H9 (cell line): ENCODE results near the gene RORC. TPM values are rescaled to one million over a fixed set of nuclear protein-coding genes. Genes with fewer than 3 reads are reported as not detected.

Experiments
- DNase-seq: peaks from one replicate; pipeline ENCODE4 v3.0.0-alpha.2; 2017
- H2AFZ ChIP-seq: one replicate; pipeline ENCODE4 v1.6.1; 2013; ENCODE audit warnings: mild to moderate bottlenecking, low read length, control low read depth, moderate library complexity
- H2AK5ac ChIP-seq: 2 replicates; pipeline ENCODE4 v1.6.1; 2013; ENCODE audit warnings: low read length, control low read depth, mixed read lengths; ENCODE audit not compliant: insufficient read length
- H2BK120ac ChIP-seq: one replicate; pipeline ENCODE4 v1.6.1; 2013; ENCODE audit warnings: low read depth, mild to moderate bottlenecking, low read length, control low read depth, inconsistent platforms; ENCODE audit not compliant: poor library complexity, severe bottlenecking
- H2BK12ac ChIP-seq: 2 replicates; pipeline ENCODE4 v1.6.1; 2013; ENCODE audit warnings: low read length, control low read depth, mixed read lengths, low read depth; ENCODE audit not compliant: insufficient read length
- H2BK15ac ChIP-seq: 2 replicates; pipeline ENCODE4 v1.6.1; 2013; ENCODE audit warnings: low read depth, low read length, control low read depth
- H2BK20ac ChIP-seq: one replicate; pipeline ENCODE4 v1.6.1; 2013; ENCODE audit warnings: low read depth, mild to moderate bottlenecking, low read length, control low read depth, inconsistent platforms; ENCODE audit not compliant: poor library complexity, severe bottlenecking
- H2BK5ac ChIP-seq: 2 replicates; pipeline ENCODE4 v1.6.1; 2013; ENCODE audit warnings: low read length, control low read depth, mixed read lengths; ENCODE audit not compliant: insufficient read length
- H3K14ac ChIP-seq: 2 replicates; pipeline ENCODE4 v1.6.1; 2013; ENCODE audit warnings: low read length, control low read depth; ENCODE audit not compliant: insufficient read depth
- H3K18ac ChIP-seq: 2 replicates; pipeline ENCODE4 v1.6.1; 2013; ENCODE audit warnings: low read depth, mild to moderate bottlenecking, mixed read lengths, low read length, control low read depth; ENCODE audit not compliant: insufficient read length
- H3K23ac ChIP-seq: 2 replicates; pipeline ENCODE4 v1.6.1; 2013; ENCODE audit warnings: low read length, control low read depth, mixed read lengths, low read depth; ENCODE audit not compliant: insufficient read length
- H3K23me2 ChIP-seq: 2 replicates; pipeline ENCODE4 v1.6.1; 2013; ENCODE audit warnings: low read depth, mild to moderate bottlenecking, mixed read lengths, low read length, control low read depth; ENCODE audit not compliant: insufficient read length, poor library complexity, severe bottlenecking
- H3K27ac ChIP-seq: 2 replicates; pipeline ENCODE4 v1.5.1; 2013; ENCODE audit warnings: low read length, control low read depth, mixed read lengths, low read depth; ENCODE audit not compliant: insufficient read length
- H3K27me3 ChIP-seq: 2 replicates; pipeline ENCODE4 v1.6.1; 2013; ENCODE audit warnings: low read length, control low read depth, inconsistent platforms; ENCODE audit not compliant: insufficient read depth
- H3K4ac ChIP-seq: 2 replicates; pipeline ENCODE4 v1.6.1; 2013; ENCODE audit warnings: low read depth, mild to moderate bottlenecking, control low read depth, inconsistent platforms, low read length, moderate library complexity
- H3K4me1 ChIP-seq: 2 replicates; pipeline ENCODE4 v1.6.1; 2013; ENCODE audit warnings: low read length, control low read depth, inconsistent platforms; ENCODE audit not compliant: insufficient read depth
- H3K4me2 ChIP-seq: 2 replicates; pipeline ENCODE4 v1.6.1; 2013; ENCODE audit warnings: low read length, control low read depth, mixed read lengths; ENCODE audit not compliant: insufficient read length, insufficient read depth
- H3K56ac ChIP-seq: 2 replicates; pipeline ENCODE4 v1.6.1; 2013; ENCODE audit warnings: low read depth, mild to moderate bottlenecking, mixed read lengths, low read length, control low read depth; ENCODE audit not compliant: insufficient read length
- H3K79me1 ChIP-seq: 2 replicates; pipeline ENCODE4 v1.6.1; 2013; ENCODE audit warnings: low read depth, mild to moderate bottlenecking, moderate library complexity, low read length, control low read depth, inconsistent platforms; ENCODE audit not compliant: insufficient read depth, poor library complexity, severe bottlenecking
- H3K79me2 ChIP-seq: 2 replicates; pipeline ENCODE4 v1.6.1; 2013; ENCODE audit warnings: low read length, control low read depth, inconsistent platforms; ENCODE audit not compliant: insufficient read depth
- H3K9ac ChIP-seq: 2 replicates; pipeline ENCODE4 v1.6.1; 2013; ENCODE audit warnings: low read length, control low read depth, mixed read lengths; ENCODE audit not compliant: insufficient read length; ENCODE audit errors: extremely low read depth
- H3K9me3 ChIP-seq: one replicate; pipeline ENCODE4 v1.6.1; 2013; ENCODE audit warnings: low read depth, low read length, inconsistent platforms; ENCODE audit not compliant: control insufficient read depth
- H3T11ph ChIP-seq: one replicate; pipeline ENCODE4 v1.6.1; 2013; ENCODE audit warnings: mild to moderate bottlenecking, low read length, control low read depth, inconsistent platforms
- H4K20me1 ChIP-seq: one replicate; pipeline ENCODE4 v1.6.1; 2013; ENCODE audit not compliant: control insufficient read depth, insufficient read length, insufficient read depth
- H4K5ac ChIP-seq: 2 replicates; pipeline ENCODE4 v1.6.1; 2013; ENCODE audit warnings: low read depth, mild to moderate bottlenecking, mixed read lengths, low read length, control low read depth; ENCODE audit not compliant: insufficient read length
- H4K8ac ChIP-seq: replicated peaks from 2 replicates; pipeline ENCODE4 v1.6.1; 2013; ENCODE audit warnings: low read length, control low read depth, mixed read lengths, low read depth; ENCODE audit not compliant: insufficient read length
- H4K91ac ChIP-seq: 2 replicates; pipeline ENCODE4 v1.6.1; 2013; ENCODE audit warnings: low read depth, mild to moderate bottlenecking, moderate library complexity, mixed read lengths, low read length, control low read depth; ENCODE audit not compliant: insufficient read length
- H3K27ac Mint-ChIP-seq, 3 experiments: 2 replicates in 2 of 3; 3 replicates in 1 of 3; pipeline ENCODE4 v1.8.0; 2020 to 2021; ENCODE audit warnings: mixed read lengths in 3 of 3, mild to moderate bottlenecking in 1 of 3, moderate library complexity in 1 of 3
- H3K27me3 Mint-ChIP-seq: 2 replicates; pipeline ENCODE4 v1.8.0; 2021; ENCODE audit warnings: low read depth, mild to moderate bottlenecking, moderate library complexity, mixed read lengths
- H3K36me3 Mint-ChIP-seq, 3 experiments: 2 replicates in 2 of 3; 3 replicates in 1 of 3; pipeline ENCODE4 v1.8.0; 2020 to 2021; ENCODE audit warnings: low read depth in 3 of 3, mixed read lengths in 3 of 3; ENCODE audit not compliant: insufficient read depth in 1 of 3
- H3K4me1 Mint-ChIP-seq, 2 experiments: 2 replicates each; pipeline ENCODE4 v1.8.0; 2020; ENCODE audit warnings: mixed read lengths in 2 of 2
- H3K4me3 Mint-ChIP-seq, 2 experiments: 2 replicates in 1 of 2; 3 replicates in 1 of 2; pipeline ENCODE4 v1.8.0; 2020 to 2021; ENCODE audit warnings: mild to moderate bottlenecking in 2 of 2, mixed read lengths in 2 of 2, moderate library complexity in 1 of 2
- H3K9me3 Mint-ChIP-seq, 2 experiments: 2 replicates in 1 of 2; 3 replicates in 1 of 2; pipeline ENCODE4 v1.8.0; 2020; ENCODE audit warnings: mild to moderate bottlenecking in 2 of 2, mixed read lengths in 2 of 2, moderate library complexity in 1 of 2
- CTCF ChIP-seq: fragments of 200-600 bp; sonication (generic); conservative IDR thresholded peaks from 3 replicates; pipeline ENCODE4 v1.8.0; 2021; ENCODE audit warnings: antibody characterized with exemption, mild to moderate bottlenecking
- WGBS: extraction: QIAGEN DNeasy Blood & Tissue Kit; methylation state at CpG from one replicate; pipeline ENCODE4 v1.1.7; 2013; ENCODE audit warnings: missing lambda C conversion rate, low lambda C conversion rate, mixed read lengths; ENCODE audit not compliant: insufficient read length; ENCODE audit errors: extremely low coverage; 5-methylcytosine and 5-hydroxymethylcytosine counted together
- total RNA-seq: library from RNA; stranded (reverse); gene quantifications from 2 replicates; pipeline ENCODE4 v1.2.1, GENCODE V29; 2021

Gene RORC
- total RNA-seq, 1 experiment from 2014 or later: 0.52 TPM

- Histone ChIP-seq H3K56ac (no peak overlapping the region), H4K8ac (no peak overlapping the region), H2AFZ (no peak overlapping the region), H2BK120ac (no peak overlapping the region), H2AK5ac (no peak overlapping the region), H3K79me1 (no peaks in the 10 kb centered on the region), H3K9ac (no peak overlapping the region), H3K27ac (no peak overlapping the region), H2BK5ac (no peak overlapping the region), H3T11ph (no peak overlapping the region), H2BK20ac (no peak overlapping the region), H3K23ac (no peak overlapping the region), H4K20me1 (no peaks in the 10 kb centered on the region), H3K23me2 (no peaks in the 10 kb centered on the region), H3K18ac (no peak overlapping the region), H3K14ac (no peak overlapping the region), H2BK12ac (no peak overlapping the region), H3K27me3 (no peaks in the 10 kb centered on the region), H4K5ac (no peak overlapping the region), H2BK15ac (no peak overlapping the region), H4K91ac (no peak overlapping the region), H3K4me2 (no peak overlapping the region), H3K4ac (no peak overlapping the region), H3K9me3 (no peaks in the 10 kb centered on the region), H3K4me1 (no peaks in the 10 kb centered on the region), H3K79me2 (no peaks in the 10 kb centered on the region)
- no peak for TF ChIP-seq CTCF
- H3K9me3 Mint-ChIP-seq: no peaks in the 10 kb centered on the region
- DNase-seq: no peak
- H3K27me3 Mint-ChIP-seq: no peaks in the 10 kb centered on the region; the same call in 1 of the 2 replicates
- peaks cover 3 to 6% (median 4%) of the 10 kb centered on the region in 3 experiments; a peak in 3 of 7 replicates for H3K36me3 Mint-ChIP-seq
- WGBS: no CpG with 5 or more reads among the region's 1 CpG
- H3K27ac Mint-ChIP-seq: no peak overlapping the region
- H3K4me1 Mint-ChIP-seq: peaks cover 15% of the 10 kb centered on the region in 2 experiments
- H3K4me3 Mint-ChIP-seq: no peak overlapping the region
Observed at GRCh38 chr1:151875419-151876097, 44.0 kb upstream of the RORC start.
